Heart right ventricle (tissue), 16 donors: Measurements from ENCODE around the gene MLEC. TPM values are rescaled to one million over a fixed set of nuclear protein-coding genes. Genes with fewer than 3 reads are reported as not detected.
A peak's percentile ranks its signal among the peaks of the same experiment; 100 is the strongest.

ENCODE experiments used
- ATAC-seq, 8 donors: fragments of 200-7000 bp; cut with Tn5 transposase; one replicate each; pipeline ENCODE4 v1.9.1; 2020; ENCODE audit warnings: mild to moderate bottlenecking in 8 of 8, moderate library complexity in 8 of 8, moderate number of reproducible peaks in 1 of 8
- DNase-seq, 2 donors: peaks; one replicate each; pipeline ENCODE4 v3.0.0-alpha.2; 2020
- H3K27ac ChIP-seq, 10 donors: fragments of 200-600 bp; sonication (generic) in 2 of 10; one replicate each; pipeline versions ENCODE4 v1.5.0 to v1.8.0; 2020 to 2022; ENCODE audit warnings: mild to moderate bottlenecking in 3 of 10
- H3K27me3 ChIP-seq, 7 donors: fragments of 200-600 bp; one replicate each; pipeline ENCODE4 v1.8.0; 2021 to 2022; ENCODE audit warnings: mild to moderate bottlenecking in 2 of 7
- H3K36me3 ChIP-seq, 9 donors: fragments of 200-600 bp; sonication (generic) in 1 of 9; one replicate each; pipeline versions ENCODE4 v1.5.0 to v1.8.0; 2020 to 2022; ENCODE audit warnings: mild to moderate bottlenecking in 2 of 9
- H3K4me1 ChIP-seq, 9 donors: fragments of 200-600 bp; sonication (generic) in 1 of 9; one replicate each; pipeline versions ENCODE4 v1.5.0 to v1.8.0; 2020 to 2022; ENCODE audit warnings: mild to moderate bottlenecking in 4 of 9
- H3K4me3 ChIP-seq, 10 donors: fragments of 200-600 bp; sonication (generic) in 2 of 10; one replicate each; pipeline versions ENCODE4 v1.5.0 to v1.8.0; 2020 to 2022; ENCODE audit warnings: mild to moderate bottlenecking in 7 of 10, moderate library complexity in 2 of 10
- H3K9me3 ChIP-seq, 11 donors: fragments of 200-600 bp in 10 of 11; sonication (generic) in 2 of 11; one replicate each; pipeline versions ENCODE4 v1.5.0 to v1.8.0; 2013 to 2022; ENCODE audit warnings: mild to moderate bottlenecking in 2 of 11, control low read depth in 1 of 11, moderate library complexity in 1 of 11
- CTCF ChIP-seq, 9 donors: fragments of 200-600 bp; sonication (generic) in 2 of 9; IDR thresholded peaks; one replicate each; pipeline versions ENCODE4 v1.5.0 to v1.8.0; 2021 to 2022; ENCODE audit warnings: antibody characterized with exemption in 9 of 9, mild to moderate bottlenecking in 5 of 9, moderate library complexity in 1 of 9
- WGBS, 2 donors: extraction: QIAGEN DNeasy Blood & Tissue Kit; methylation state at CpG; one replicate each; pipeline ENCODE4 v1.1.7; 2013; ENCODE audit warnings: inconsistent platforms in 1 of 2; 5-methylcytosine and 5-hydroxymethylcytosine counted together
- intact Hi-C, 10 donors: fragments of 100-400 bp; cut with DNase I; formaldehyde crosslinking; loops; one replicate each; pipeline versions ENCODE4 v1.11.1 to v1.14.2; 2022
- polyA plus RNA-seq, 2 donors: library from polyadenylated mRNA; stranded (reverse); fragments of 200-250 nt; gene quantifications; one replicate each; pipeline ENCODE4 v1.2.3, GENCODE V29; 2013
- total RNA-seq, 10 donors: library from RNA; stranded (reverse); fragmentation: NEBNext Ultra II Directional in 3 of 10; extraction: Animal tissue kit (Norgen Biotek cat#: 25700) in 3 of 10; gene quantifications; one replicate each; pipeline versions ENCODE4 v1.2.1 to v1.2.4, GENCODE V29; 2021 to 2023
- donor health status: Arrhythmogenic right ventricular cardiomyopathy.
- donor health status: ischemic (EF 13 %, LVEDD 7.1; RV severe dilation, severe dysfunction).
- donor health status: healthy with polysubstance abuse.
- donor health status: DM: no; HTN: yes; CAD: no.
- donor health status: DM: no; HTN: no; CAD: no.
- donor health status: ischemic (EF 25% LVEDD 6.9; RV normal size, moderate dysfunction).
- donor health status: ischemic (EF 25% LVEDD 5.7; RV mildly dilated, moderate dysfunction).
- donor health status: healthy.
- donor health status: DM: yes; HTN: yes; CAD: no.
- donor health status: Ischemic cardiomyopathy.
- donor health status: ischemic (EF 35%, LVEDD 5.7; RV mildly dilated, moderate dysfunction).
- donor health status: nonischemic (EF 11% LVEDD 7.7; RV severe dilation, severe dysfunction).
- donor health status: DM: yes; HTN: yes; CAD: no.
- donor health status: PGD.
- donor health status: ischemic (EF 29% LVEDD 5.4; RV normal size, mild dysfunction).
- donor health status: nonischemic (EF 23%, LVEDD 6.1; RV moderate dilation, normal function).

Gene MLEC
- total and polyA plus RNA-seq, 12 donors, result 35.3 to 179 (median 112) TPM

- Histone ChIP-seq H3K9me3 (no peaks in the 10 kb centered on the region), H3K27me3 (no peaks in the 10 kb centered on the region), H3K4me1 (peaks cover 6 to 49% (median 42%) of the 10 kb centered on the region in 9 donors), H3K36me3 (peaks cover 0 to 40% (median 4%) of the 10 kb centered on the region in 9 donors), H3K27ac (peak overlapping the region in 3 of 10 donors; percentile 4 to 27 (median 20)), H3K4me3 (no peak overlapping the region)
- 86 to 95% methylated on average over 1 of the region's 1 CpG for WGBS, 2 donors
- DNase-seq (no peak), ATAC-seq (no peak)
- TF ChIP-seq CTCF (IDR thresholded peaks at IDR 0.05), result no peak
- intact Hi-C loops, result no loop called here
These were observed 18.7 kb downstream of the MLEC start for GRCh38 chr12:120705618-120706017.

DNA sequence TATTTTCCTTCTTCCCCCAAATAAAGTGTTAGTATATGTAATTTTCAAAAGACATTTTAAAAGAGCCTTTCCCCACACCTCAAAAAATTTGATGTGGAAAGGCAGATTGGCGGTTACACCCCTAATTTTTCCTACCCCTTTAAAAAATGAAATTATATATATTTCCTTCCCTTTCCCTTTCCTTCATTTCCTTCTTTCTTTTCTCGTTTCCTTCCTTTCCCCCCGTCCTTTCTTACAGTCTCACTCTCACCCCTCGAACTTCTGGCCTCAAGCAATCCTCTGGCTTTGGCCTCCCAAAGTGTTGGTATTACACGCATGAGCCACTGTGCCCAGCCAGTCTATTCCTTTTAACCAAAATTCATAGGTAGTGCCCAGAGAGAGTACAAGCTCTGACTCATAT is 19.1 kb downstream of the MLEC start:
- peaks cover 0 to 36% (median 4%) of the 10 kb centered on the region in 9 donors for H3K36me3 ChIP-seq
- ATAC-seq (no peak), DNase-seq (no peak)
- peaks cover 6 to 49% (median 40%) of the 10 kb centered on the region in 9 donors for H3K4me1 ChIP-seq
- peak overlapping the region in 3 of 10 donors; percentile 4 to 27 (median 20) for H3K27ac ChIP-seq
- no peak for TF ChIP-seq CTCF (IDR thresholded peaks at IDR 0.05)
- 80 to 94% methylated on average over 5 of the region's 5 CpGs for whole genome bisulfite sequencing, 2 donors
- no peak overlapping the region for H3K4me3 ChIP-seq
- no peaks in the 10 kb centered on the region for H3K9me3 ChIP-seq
- intact Hi-C loops, result no loop called here
- H3K27me3 ChIP-seq, result no peaks in the 10 kb centered on the region

DNA sequence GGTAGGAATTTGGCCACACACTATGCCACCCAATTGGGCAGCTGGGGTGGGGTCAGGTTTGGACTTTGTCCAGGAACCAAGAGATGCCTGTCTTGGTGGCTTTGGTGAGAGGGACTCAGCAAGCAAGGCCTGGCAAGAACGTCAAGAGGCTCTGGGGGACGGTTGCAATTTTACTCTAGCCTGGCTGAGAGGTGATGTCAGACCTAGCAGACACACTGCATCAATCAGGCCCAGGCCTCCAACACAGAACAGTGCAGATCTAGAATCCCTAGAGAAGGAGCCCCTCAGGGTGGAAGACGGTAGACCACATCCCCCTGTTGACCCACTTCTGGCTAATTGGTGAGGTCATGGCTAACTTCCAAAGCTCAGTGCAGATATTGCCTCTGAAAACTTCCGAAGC is 21.7 kb downstream of the MLEC start:
- no peaks in the 10 kb centered on the region for H3K27me3 ChIP-seq
- H3K27ac ChIP-seq, result no peak overlapping the region
- peaks cover 5 to 46% (median 34%) of the 10 kb centered on the region in 9 donors for H3K4me1 ChIP-seq
- H3K9me3 ChIP-seq, result no peaks in the 10 kb centered on the region
- H3K4me3 ChIP-seq, result no peak overlapping the region
- ATAC-seq (no peak), DNase-seq (no peak)
- H3K36me3 ChIP-seq, result peaks cover 0 to 17% (median 0%) of the 10 kb centered on the region in 9 donors
- WGBS, 2 donors, result 76 to 85% methylated on average over 4 of the region's 4 CpGs
- intact Hi-C loops, result no loop called here
- TF ChIP-seq CTCF (IDR thresholded peaks at IDR 0.05), result no peak

GRCh38 chr12:120710031-120710804 is 23.3 kb downstream of the MLEC start, which contains the start of gene UNC119B:
TSS of gene UNC119B (plus strand) at chr12:120710458. CDS start at chr12:120710475, 17 bp downstream.
- no peak for TF ChIP-seq CTCF (IDR thresholded peaks at IDR 0.05)
- DNase-seq, result peak; percentile 72 to 79
- no peaks in the 10 kb centered on the region for H3K9me3 ChIP-seq
- H3K4me3 ChIP-seq, result peak within 1 kb of the TSS; percentile 50 to 96 (median 88)
- intact Hi-C loops, result loop anchor here in 6 of 10 donors (2.0 to 10.0 kb wide), 9 partner anchors 23 to 265 kb away; partner anchors contain the start of genes POP5 (in 2 of the 6), DYNLL1 (in 1 of the 6), HNF1A (in 1 of the 6) and MLEC (in 1 of the 6)
- peaks cover 0 to 24% (median 14%) of the 10 kb centered on the region in 9 donors for H3K36me3 ChIP-seq
- peak within 1 kb of the TSS; percentile 75 to 96 (median 92) for H3K27ac ChIP-seq
- ATAC-seq, result peak; percentile 85 to 95 (median 92)
- WGBS, 2 donors, result 0 to 1% methylated on average over 58 to 75 of the region's 76 CpGs
- H3K4me1 ChIP-seq, result peaks cover 9 to 43% (median 31%) of the 10 kb centered on the region in 9 donors
- no peaks in the 10 kb centered on the region for H3K27me3 ChIP-seq
